Measurements from ENCODE around the gene PPP1R14D.
"Not testable (repeated sequence)": the region's sequence is repeated elsewhere in the genome, so short reads cannot be mapped to it uniquely, and the experiment has no call there.

Gene PPP1R14D, protein sequence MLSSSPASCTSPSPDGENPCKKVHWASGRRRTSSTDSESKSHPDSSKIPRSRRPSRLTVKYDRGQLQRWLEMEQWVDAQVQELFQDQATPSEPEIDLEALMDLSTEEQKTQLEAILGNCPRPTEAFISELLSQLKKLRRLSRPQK

DNA sequence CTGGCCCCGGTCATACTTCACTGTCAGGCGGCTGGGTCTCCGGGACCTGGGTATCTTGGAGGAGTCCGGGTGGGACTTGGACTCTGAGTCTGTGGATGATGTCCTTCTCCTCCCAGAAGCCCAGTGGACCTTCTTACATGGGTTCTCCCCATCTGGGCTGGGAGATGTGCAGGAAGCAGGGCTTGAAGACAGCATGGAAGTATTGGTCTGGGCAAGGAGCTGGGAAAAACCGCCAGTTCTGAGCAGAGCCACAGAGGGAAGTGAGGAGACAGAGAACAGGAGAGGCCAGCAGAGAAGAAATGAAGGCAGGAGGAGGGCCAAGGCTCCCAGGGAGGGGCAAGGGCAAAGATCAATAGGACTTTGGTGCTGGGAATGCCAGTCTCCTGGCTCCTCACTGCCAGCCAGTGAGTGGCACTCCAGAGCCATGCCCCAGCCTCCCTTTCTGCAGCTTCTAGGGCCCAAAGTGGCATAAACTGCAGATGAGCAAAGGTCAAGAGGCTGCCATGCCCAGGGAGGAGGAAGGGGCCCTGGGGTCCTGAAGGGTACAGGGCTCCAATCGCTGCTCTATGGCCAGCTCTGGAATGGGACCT lies at the start of gene PPP1R14D:
TSS of gene PPP1R14D (minus strand) at position 262 of the 590 bp plus-strand sequence. CDS start at position 195, 67 bp downstream.
- no peak for DNase-seq

DNA sequence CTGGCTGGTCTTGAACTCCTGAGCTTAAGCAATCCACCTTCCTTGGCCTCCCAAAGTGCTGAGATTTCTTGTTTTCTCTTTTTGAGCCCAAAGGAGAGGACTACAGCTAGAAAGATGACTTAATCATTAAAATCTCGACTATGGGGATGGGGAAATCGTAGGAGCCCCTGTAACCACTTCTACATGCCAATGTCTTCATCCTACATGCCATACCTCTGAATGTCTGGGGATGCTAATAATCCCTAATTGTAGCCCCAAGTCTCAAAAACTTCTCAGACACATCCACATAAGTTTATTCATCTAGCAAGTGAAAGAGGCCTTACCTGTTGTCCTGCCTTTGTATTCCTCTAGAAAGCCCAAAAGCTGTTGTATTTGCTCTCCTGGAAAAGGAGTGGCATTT lies 49.2 kb upstream of the PPP1R14D start:
- no peak for DNase-seq

DNA sequence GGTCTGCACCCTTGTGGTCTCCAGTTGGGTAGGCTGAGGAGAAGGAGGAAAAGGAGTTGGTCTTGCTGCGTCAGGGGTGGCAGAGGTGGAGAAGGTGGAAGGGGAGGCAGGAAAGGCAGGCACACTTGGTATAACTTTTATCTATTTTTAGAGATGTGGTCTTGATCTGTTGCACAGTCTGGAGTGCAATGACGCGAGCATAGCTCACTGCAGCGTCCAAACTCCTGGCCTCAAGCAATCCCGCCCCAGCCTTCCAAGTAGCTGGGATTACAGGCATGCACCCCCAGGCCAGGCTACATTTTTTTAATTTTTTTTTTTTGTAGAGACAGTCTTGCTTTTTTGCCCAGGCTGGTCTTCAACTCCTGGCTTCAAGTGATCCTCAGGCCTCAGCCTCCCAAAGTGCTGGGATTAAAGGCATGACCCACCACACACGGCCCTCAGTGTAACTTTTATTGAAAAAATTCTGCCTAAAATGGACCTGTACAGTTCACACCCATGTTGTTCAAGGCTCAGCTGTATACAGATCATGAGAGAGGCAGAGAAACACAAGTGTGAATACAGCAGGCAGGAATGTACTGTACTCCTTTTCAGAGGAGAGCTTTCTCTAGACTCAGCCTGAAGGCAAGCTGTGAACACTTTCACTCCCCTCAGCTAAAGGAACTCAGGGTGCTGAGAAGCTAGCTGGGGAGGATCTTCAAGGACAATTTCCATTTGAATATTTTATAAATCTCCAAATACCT lies 47.7 kb upstream of the PPP1R14D start:
- DNase-seq: no peak

DNA sequence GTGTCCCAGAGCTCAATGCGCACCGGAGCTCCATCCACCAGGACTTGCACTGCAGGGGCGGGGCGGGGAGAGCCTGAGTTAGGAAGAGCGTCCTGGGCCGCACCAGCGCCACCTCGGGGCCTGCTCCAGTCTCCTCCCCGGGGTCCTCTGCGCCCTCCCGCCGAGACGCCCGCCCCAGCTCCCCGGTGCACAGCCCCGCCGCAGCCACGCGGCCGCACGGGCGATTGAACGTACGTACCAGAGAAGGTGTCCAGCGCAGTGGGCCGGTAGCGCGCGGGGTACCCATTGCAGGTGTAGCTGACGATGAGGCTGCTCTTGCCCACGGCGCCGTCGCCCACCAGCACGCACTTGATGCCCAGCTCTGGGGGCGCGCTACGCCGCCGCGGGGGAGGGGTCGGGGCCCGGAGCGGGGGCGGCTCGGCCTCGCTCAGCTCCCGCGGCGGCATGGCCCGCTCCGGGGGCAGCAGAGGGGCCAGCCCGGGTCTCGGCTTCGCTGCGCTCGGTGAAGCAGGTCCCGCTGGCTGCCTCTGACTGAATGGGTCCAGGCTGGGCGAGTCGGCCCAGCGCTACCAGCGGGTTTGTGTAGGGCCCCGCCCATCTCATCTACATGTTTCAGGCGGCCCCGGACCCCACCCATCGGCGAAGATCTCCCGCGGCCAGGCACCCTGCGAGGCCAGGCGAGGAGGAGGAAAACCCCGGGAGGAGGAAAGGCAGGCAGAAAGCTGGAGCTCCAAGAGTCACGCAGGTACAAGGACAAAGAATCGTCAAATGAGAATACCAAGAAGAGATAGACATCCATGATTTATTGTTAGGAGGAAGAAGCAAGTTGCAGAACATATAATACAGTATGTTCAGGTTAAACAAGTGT lies 45.4 kb upstream of the PPP1R14D start, which contains the start of gene RHOV:
TSS of gene RHOV (minus strand) at position 541 of the 868 bp plus-strand sequence. CDS start at position 446, 95 bp downstream.
- DNase-seq: peak; percentile 86

DNA sequence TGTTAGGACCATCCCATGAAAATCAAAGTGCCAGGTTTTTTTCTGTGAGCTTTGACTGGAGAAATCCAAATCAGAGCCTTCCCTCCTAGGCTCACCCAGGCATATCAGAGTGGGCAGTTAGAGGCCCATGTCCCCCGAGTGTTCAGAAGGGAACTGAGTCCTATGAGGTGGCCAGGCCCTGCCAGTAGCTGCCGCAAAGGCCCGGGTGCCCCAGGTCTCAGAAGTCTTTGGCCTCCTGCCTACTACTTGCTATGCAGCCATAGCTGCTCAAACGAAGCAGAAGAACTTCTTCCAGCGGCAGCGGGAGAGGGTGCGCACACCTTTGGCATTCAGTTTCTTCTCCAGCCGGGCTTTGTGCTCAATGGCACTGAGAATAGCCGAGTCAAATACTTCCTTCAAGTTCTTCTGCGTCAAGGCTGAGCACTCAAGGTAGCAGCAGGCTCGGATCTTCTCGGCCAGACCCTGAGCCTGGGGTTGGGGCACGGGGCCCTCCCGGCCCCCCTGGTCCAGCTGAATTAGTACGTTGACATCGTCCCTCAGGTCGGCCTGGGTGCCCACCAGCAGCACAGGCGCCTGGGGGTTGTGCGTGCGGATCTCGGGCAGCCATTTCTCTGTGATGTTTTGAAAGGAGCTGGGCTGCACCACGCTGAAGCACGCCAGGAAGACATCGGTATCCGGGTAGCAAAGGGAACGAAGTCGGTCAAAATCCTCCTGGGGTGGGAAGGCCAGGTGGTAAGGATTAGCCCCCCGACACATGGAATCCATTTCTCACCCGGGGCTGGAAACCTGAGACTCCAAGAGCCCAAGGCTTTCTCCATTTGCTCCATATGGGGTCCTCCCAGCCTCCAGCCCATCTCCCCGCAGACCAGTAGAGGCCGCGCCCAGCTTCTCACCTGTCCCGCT lies 44.5 kb upstream of the PPP1R14D start:
- no peak for DNase-seq

DNA sequence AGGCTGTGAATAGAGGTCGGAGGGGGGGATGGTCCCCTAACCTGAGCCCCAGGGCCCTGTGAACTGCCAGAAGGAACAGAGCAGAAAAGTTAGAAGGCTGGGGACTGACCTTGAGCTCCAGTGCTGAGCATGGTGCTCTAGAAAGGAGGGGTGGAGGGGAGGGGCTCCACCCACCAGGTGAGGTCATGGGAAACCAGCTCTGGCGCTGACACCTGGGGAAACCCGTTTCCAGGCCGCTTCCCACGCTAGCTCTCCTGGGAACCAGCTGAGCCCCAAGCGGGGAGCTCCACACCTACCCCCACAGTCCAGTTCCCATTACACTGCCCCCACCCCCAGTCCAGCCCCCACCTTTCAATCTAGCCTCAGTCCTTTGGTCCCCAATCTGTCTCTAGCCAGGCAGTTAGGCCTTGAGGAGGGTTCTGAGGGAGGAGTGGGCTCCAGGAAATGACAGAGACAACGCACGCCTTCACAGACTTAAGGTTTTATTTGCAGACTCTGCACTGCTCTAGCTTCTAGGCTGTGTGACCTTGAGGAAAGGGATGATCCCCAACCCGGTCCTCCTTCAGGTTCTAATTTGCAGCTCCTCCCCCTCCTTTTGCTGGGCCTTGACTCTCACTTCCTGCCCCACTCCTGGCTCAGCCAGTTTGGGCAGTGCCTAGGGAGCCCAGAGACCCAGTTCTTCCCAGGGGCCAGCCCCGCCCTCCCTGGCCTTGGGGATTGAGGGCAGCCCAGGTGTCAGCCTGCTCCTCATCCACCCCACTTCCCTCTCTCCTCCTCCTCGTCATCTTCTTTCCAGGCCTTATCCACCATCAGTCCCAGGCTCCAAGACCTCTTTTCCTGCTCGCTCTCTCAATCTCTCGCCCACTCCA lies 43.5 kb upstream of the PPP1R14D start:
- DNase-seq: no peak

DNA sequence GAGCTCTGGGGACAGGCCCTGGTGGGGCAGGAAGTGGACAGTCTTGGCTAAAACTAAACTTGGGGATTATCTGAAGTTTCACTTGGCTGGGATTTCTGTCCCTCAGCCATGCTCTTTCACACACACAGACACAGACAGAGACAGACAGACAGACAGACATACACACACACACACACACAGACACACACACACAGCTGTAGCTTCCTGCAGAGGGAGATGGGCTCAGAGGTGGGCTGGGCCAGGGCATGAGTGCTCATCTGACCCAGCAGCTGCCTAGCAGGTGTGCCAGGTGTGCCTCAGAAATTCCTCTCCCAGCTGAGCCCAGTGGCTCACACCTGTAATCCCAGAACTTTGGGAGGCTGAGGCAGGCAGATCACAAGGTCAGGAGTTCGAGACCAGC lies 42.2 kb upstream of the PPP1R14D start:
- no peak for DNase-seq

DNA sequence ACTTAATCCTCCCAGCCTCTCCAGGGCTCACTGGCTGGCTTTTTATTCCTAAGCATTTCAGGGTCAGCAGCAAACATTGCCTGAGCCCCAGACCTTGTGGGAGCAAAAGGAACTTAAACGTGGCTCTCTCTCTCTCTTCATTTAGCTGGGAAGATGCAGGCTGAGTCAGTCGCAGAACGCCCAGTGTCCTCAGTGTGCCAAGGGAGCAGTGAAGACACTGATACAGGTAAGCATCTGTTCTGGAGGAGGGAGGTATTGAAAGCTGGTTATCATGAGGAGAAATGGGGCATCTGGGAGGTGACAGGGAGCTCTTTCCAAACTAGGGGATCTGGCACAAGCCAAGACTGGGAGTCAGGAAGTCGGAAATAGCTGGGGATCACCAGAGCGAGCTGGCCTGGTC lies 41.2 kb upstream of the PPP1R14D start:
- DNase-seq: no peak

DNA sequence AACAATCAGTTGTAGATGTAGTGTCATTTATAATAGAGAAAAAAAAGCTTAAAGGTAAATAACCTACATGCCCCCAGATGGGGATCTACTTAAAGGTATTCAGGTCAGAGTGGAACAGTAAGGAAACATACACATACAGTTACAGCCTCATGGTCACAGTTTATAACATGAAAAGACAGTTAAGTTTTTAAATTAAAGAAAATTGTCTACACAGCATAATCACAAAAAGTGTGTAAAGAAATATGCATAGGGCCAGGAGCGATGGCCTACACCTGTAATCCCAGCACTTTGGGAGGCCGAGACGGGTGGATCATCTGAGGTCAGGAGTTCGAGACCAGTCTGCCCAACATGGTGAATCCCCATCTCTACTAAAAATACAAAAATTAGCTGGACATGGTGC lies 38.7 kb upstream of the PPP1R14D start:
- DNase-seq: no peak

DNA sequence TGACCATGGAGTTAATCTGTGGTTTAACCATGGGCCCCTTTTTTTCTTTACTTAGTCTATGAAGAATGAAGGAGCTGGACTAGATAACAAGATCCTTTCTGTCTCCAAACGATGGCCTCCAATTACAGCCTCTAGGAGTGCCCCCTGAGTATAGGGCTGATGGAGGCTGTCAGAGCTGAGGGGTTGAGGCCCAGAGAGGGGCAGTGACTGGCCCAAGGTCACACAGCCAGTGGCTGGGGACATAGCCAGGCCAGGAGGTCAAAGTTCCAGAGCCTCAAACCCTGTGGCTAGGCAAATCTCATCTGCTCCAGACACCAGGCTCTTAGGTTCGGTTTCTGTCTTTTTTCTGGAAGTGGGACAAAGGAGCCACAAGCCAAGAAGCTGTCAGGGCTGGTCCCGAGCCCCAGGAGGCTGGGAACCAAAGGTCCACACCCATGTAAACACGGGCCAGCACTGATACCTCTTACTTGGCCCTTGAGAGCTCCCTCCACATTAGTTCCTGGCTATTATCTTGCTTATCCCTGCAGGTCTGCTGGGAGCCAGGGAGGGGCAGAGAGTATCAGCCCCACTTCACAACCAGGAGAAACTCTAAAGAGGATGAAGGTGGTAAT lies 35.3 kb upstream of the PPP1R14D start:
- no peak for DNase-seq

DNA sequence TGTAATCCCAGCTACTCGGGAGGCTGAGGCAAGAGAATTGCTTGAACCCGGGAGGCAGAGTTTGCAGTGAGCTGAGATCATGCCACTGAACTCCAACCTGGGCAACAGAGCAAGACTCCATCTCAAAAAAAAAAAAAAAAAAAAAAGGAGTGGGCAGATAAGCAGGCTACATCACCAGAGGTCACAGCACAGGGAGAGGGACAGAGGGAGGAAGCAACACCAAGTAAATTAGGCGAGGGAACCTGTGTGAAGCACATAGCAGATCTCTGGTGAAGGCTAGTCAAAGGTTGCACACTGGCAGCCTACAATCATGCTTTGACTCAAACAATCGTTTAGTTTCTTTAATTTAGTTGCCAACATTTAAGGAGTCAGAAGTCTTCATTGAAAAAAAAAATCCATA lies 32.6 kb upstream of the PPP1R14D start:
- DNase-seq: not testable (repeated sequence)

DNA sequence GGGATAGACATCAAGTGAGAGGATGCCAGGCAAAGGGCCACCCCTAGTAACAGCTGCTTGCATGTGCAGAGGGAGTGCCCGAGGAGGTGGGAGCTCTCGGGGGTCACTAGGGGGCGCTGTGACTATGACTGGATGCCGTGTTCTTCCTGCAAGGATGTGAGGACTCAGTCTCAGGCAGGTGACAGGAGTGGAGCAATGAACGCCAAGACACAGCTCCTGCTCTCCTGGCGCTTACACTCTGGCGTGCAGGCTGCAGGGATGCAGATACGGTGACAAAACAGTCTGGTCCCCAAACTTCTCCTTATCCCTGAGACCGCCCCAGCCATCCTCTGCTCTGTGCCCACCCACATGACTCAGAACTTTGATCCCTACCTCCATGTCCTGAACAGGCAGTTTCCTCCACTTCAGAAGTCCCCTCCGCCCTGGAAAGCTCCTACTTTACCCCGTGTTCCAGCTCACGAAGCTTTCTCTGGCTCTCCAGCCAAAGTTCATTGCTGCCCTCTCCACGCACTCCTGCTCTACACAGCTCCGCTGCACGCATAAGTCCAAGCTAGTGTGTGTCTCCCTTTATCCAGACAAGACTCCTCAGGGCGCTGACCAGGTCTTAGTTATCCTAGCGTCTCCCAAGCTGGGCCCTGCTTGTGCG lies 30.8 kb upstream of the PPP1R14D start:
- DNase-seq: peak; percentile 93

DNA sequence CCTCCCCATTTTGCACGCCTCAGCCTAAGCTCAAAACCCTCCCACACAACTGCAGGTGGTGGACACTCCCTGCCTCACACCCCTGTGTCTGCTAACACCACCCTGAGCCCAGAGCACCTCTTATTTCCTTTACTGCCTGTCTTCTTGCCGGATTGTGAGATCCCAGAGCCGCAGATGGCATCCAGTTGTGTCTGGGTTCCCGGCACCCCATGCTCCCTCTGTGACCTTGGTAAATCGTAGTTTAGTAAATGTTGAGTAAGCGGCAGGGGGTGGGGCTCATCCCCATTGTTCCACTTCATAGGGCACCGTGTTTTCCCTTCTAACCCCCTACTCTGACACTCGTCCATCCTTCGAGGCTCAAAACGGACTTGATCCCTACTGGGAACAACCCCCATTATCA lies 30.2 kb upstream of the PPP1R14D start:
- DNase-seq: no peak

DNA sequence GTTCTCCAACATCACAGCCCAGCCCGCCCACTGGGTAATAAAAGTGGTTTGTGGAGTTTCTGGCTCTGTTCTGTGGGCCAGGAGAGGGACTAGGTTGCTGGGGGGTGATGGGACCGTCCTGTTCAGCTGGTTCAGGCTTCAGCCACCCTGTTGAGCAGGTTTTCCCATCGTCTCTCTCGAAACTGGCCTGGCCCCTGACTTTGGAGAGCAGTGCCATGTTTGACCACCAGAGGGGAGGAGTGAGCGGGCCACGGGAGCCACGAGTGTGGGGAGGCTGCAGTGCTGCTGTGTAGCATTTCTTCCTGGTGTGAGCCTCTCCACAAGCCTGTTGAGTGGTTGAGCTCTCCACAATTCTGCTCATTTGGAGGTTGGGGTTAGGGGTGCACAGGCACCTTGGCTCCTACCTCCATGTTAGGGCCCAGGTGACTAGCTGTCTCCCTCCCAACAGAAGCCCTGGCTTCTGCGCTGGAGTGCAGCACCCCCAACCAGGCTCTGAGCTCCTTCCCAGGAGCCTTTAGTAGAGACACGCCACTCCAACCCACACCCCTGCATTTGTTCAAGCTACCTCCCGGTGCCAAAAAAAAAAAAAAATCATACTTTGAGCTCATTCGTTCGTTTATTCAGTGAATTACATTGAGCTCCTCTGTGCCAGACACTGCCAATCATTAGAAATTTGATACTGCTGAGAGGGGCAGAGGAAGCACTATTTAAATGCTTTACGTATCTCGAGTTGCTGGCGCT lies 29.3 kb upstream of the PPP1R14D start:
- DNase-seq: peak; percentile 85

DNA sequence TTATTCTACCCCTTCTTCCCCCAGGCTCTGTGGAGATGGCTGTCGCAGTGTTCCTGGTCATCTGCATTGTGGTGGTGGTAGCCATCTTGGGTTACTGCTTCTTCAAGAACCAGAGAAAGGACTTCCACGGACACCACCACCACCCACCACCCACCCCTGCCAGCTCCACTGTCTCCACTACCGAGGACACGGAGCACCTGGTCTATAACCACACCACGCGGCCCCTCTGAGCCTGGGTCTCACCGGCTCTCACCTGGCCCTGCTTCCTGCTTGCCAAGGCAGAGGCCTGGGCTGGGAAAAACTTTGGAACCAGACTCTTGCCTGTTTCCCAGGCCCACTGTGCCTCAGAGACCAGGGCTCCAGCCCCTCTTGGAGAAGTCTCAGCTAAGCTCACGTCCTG lies 28.2 kb upstream of the PPP1R14D start:
- DNase-seq: no peak

DNA sequence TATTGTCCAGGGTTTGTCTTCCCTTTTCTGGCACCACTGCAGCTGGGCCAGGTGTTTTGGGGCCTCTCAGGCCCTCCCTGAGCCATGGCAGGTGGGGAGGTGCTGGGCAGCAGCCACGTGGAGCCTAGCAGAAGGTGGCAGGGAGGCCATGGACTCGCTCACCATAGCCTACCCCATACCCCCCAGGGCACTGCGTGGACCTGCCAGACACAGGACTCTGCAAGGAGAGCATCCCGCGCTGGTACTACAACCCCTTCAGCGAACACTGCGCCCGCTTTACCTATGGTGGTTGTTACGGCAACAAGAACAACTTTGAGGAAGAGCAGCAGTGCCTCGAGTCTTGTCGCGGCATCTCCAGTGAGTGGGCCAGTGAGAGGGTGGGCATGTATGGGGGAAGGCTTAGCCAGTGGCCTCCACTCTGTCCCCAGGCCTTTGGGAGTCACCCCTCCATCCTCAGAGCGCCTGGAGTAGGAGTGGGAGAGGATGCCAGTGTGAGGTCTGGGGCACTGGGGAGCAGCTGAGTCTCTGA lies 27.3 kb upstream of the PPP1R14D start:
- DNase-seq: no peak

DNA sequence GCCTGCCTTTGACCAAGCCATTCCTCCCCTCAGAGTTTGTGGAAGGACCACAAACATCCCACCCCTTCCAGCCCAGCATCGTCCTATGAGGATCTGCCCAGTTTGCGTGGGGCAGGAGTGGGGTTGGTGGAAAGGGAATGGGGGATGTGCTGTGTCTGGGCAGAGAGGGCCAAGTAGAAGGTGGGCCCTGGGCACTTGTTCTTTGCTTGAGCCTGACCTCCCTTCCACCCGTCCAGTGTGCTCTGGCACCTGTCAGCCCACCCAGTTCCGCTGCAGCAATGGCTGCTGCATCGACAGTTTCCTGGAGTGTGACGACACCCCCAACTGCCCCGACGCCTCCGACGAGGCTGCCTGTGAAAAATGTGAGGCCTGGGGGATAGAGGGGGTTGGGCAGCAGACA lies 25.7 kb upstream of the PPP1R14D start:
- DNase-seq: no peak

DNA sequence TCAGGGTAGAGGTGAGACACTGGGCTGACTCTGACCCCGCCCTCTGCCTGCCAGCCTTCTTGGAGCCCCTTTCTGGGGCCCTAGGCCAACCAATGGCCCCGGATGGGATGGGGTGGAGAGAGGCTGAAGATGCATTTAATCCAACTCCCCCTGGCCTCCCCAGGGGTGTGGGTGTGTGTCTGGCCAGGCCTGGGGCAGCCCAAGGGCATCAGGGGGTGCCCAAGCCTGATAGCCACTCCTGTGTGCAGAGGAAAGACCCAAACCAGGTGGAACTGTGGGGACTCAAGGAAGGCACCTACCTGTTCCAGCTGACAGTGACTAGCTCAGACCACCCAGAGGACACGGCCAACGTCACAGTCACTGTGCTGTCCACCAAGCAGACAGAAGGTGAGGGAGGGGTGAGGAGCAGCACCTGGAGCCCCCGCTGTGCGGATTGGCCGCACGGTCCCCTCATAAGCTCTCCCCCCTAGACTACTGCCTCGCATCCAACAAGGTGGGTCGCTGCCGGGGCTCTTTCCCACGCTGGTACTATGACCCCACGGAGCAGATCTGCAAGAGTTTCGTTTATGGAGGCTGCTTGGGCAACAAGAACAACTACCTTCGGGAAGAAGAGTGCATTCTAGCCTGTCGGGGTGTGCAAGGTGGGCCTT lies 24.9 kb upstream of the PPP1R14D start:
- no peak for DNase-seq

DNA sequence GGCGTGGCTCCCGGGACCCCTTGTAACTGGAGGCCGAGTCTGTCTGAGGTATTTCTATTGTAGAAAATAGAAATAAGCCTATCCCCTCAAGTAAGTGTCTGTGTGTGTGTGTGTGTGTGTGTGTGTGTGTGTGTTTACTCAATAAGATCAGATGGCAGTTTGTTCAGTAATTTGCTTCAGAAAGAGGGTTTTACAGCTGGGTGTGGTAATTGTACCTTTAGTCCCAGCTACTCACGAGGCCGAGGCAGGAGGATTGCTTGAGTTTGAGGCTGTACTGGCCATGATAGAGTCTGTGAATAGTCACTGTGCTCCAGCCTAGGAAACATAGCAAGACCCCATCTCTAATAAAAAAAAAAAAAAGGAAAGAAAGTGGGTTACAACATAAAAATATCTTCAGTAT lies 24.0 kb upstream of the PPP1R14D start:
- DNase-seq: no peak
